Measurements from ENCODE around the gene EEF2KMT.
"Not testable (repeated sequence)": the region's sequence is repeated elsewhere in the genome, so short reads cannot be mapped to it uniquely, and the experiment has no call there.

The EEF2KMT gene

DNA sequence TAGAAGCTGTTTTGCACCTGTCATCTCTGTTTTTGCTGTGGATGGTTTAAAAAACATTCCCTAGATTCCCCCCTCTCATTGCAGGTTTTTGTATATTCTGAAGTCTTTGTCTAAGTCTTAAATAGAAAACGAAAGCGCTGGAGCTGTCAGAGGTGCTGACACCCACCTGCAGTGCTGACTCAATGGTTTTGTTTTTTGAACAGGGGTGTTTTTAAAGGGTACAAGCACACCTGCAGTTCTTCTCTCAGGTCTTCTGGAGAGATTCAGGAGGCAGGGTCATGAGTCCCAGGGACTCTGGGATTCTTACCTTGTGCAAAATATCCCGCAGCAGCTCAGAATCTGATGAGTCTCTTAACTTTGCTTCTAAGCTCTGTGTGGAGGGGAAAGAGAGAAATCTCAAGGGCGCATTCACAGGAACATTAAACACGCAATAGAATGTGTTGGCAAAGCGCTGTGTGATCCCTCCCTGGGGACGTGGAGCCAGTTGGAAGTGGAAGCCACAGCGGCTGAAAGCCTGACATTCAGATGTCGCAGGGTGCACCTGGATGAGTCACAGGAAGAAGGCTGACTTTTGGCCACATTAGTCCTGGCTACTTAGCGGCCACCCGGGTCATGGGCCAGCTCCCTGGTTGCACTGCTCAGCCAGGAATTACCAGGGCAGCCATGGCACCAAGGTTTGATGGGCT lies 2.3 kb downstream of the EEF2KMT start:
- not testable (repeated sequence) for DNase-seq (ENCODE audit: low spot score)

DNA sequence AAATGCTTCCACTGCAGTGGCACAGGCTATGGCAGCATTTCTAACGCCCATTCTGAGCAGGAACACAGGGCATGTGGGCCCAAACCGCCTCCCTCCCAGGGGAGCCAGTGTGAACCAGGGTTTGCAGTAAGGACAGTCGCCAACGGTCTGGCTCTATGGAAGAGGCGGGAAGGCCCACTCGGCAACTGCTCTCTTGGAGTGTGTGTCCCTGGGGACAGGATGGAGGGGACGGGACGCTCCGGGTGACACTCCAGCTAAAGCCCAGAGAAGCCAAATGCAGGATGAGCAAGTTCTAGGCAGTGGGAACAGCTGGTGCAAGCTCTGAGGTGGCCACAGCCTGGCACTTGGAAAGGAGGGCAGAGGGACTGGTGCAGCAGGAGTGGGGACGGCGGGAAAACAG lies 3.8 kb downstream of the EEF2KMT start:
- not testable (repeated sequence) for DNase-seq (ENCODE audit: low spot score)

DNA sequence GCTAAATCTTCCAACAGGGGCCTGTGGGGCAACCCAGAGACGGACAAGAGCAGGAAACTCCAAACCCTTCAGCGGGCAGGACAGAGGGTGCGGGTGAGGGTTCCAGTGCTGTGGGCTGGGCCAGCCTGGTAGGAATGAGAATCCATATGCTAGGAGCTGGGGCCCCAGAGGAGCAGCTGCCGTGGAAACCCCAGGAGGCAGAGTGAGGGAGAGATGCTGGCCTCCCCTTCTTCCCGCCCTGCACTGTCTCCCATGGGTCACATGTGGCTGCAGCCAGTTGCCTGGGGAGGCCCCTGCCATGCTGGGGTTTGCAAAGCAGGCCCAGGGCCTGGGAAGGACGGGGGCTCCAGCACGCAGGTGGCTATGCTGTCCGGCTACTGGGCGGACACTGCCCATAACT lies 4.5 kb downstream of the EEF2KMT start:
- not testable (repeated sequence) for DNase-seq (ENCODE audit: low spot score)

DNA sequence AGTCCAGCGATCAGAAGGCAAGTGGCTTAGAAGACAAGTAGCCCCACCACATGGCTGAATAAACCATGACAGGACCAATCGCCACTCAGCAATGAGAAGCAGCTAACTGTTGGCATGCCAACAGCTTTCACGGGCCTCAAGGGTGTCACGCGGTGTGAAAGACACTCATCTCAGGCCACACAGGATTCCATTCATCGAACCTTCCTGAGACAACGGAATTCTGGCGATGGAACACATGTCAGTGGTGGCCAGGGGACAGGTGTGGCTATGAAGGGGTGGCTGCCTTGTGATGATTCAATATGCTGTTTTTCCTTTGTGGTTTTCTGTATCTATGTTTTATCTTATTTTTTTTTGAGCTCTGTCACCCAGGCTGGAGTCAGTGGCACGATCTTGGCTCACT lies 7.0 kb downstream of the EEF2KMT start:
- not testable (repeated sequence) for DNase-seq (ENCODE audit: low spot score)

DNA sequence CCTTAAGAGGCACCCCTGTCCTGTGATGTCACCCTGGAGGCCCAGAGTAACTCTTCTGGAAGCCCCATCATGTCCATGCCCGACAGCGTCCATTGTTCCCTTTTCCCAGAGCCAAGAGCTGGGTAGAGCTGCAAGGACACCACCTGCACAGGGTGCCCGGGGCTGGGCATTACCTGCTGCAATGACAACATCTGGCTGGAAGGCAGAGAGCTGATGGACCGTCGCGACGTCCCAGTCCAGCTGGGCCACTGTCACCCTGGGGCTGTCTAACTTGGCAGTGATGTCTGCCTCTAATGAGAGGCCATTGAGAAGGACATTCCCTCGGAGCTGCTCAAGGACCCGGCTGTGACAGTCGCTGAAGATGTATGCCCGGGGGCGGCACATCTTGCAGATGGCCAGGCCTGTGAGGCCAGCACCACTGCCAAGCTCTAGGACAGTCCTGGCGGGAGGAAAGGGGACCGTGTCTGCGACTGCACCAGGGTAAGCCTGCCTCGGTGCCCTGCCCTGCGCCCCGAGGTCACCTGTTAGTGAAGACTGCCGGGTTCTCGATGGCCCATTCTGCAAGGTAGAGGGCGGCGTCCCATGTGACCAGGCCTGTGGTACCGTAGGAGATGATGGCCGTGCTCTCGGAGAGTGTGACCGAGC lies 7.6 kb downstream of the EEF2KMT start:
- DNase-seq (ENCODE audit: low spot score) = not testable (repeated sequence)

DNA sequence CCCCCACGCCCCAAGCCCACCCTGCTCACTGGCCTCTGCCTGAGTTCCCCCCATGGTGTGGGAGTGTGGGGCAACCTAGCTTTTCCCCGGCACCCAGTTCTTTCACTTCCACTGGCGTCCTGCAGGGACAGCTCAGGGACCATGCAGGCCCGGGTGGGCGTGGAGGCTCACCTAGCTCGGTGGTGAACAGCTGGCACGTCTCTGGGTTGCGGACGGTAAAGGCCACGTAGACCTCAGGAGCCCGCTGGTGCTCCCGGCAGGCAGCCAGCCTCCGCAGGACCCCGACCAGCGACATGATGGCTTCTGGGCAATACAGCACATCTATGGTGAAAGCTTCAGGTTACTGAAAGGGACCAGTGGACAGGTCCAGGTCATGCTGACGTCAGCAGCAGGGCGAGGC lies 8.7 kb downstream of the EEF2KMT start:
- not testable (repeated sequence) for DNase-seq (ENCODE audit: low spot score)

DNA sequence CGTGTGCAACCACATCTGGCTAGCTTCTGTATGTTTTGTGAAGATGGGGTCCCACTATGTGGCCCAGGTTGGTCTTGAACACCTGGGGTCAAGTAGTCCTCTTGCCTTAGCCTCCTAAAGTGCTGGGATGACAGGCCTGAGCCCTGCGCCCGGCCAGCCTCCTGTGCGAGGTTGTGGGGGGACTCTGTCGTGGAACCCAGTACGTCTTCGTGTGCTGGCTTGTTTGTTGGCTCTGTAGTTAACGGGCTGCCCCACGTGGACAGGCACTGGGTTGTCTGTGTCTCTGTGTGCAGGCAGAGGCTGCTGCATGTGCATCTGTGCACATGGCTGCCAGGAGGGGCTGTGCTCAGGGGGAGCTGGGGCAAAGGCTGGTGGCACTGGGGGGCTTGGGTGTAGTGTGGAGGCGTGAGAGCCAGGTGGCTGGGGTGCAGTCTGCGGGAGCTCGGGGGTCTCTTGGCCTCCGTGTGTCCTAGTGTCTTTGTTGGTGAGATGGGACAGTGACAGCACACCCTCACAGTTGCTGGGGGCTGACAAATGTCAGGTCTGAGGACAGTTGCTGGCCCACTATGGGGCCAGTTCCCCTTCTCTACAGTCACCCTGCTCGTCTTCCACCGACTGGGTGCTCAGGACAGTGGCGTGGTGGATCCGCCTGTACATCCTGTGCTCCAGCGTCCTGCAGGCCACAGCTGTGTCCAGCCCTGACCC lies 9.4 kb downstream of the EEF2KMT start:
- DNase-seq (ENCODE audit: low spot score) = not testable (repeated sequence)

DNA sequence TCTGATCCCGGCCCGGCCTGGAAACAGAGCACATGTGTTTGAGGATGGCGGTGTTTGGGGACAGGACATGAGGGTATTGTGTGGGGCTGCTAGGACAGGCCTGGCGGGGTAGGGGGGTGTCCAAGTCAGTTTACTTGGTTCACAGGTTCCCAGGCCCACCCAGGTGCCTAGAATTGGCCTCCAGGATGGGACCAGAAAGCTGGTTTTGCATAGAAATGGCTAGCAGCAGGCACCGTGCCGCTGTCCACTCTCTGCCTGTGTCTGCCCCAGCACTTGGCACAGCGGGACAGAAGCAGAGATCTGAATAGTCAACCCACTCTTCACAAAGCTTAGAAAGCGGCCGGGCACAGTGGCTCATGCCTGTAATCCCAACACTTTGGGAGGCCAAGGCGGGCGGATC lies 11.9 kb downstream of the EEF2KMT start:
- DNase-seq (ENCODE audit: low spot score) = not testable (repeated sequence)

DNA sequence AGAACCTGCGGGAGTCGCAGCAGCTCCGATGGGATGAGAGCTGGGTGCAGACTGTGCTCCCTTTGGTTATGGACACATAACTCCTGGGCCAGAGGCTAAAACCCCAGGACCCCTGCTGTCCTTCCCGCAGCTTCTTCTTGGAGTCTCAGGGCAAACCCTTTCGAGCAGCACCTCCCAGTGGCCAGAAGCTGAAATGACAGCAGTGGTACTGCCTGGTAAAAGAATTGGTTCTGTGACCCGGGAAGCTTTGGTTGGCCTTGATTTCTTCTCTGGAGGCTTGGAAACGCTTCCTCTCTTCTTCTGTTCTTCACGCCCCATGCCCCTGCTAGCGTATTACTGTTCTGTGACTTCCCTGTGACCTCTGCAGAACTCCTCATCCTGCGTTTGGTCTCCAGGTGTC lies 12.8 kb downstream of the EEF2KMT start:
- DNase-seq (ENCODE audit: low spot score) = peak; percentile 39

DNA sequence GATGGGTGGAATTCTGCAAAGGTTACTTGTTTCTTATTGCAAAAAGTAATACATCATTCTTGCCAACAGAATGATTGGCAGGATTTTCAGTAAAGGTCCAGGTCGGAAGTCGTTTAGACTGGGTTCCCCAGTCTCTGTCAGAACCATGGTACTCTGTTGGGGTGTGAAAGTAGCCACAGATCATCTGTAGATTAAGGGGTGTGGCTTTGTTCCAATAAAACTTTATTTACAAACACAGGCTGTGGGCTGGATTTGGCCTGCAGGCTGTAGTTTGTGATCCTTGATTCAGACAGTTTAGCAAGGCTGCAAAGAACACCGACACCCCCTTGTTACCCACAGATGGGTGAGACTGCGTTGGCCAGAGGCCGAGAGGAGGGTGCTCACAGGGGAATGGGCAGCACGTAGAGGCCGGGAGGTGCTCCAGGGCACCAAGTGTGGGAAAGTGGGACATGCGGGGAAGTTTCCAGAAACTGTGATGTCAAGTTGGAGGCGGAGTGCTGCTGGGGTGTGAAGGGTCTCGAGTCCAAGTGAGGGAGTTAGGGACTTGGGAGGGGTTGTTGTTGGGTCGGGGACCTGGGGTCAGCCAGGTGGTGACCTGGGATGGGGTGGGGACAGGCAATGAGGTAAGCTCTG lies 13.4 kb downstream of the EEF2KMT start:
- DNase-seq (ENCODE audit: low spot score) = not testable (repeated sequence)

DNA sequence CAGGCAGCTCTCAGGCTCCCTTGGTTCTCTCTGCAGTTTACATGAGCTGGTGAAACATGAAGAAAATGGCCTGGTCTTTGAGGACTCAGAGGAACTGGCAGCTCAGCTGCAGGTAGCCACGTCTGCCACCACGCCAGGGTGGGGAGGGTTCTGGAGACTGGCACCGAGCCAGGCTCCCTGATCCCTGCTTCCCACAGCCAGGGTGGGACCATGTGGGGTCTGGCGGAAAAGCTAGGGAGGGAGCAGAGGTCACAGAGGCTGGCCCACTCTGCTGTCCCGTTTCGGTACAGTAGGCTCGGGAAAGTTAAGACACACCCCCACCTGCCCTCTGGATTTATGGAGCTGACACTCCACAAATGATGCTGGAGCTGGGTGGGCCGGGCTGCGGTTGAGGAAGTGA lies 13.9 kb downstream of the EEF2KMT start:
- DNase-seq (ENCODE audit: low spot score) = not testable (repeated sequence)

DNA sequence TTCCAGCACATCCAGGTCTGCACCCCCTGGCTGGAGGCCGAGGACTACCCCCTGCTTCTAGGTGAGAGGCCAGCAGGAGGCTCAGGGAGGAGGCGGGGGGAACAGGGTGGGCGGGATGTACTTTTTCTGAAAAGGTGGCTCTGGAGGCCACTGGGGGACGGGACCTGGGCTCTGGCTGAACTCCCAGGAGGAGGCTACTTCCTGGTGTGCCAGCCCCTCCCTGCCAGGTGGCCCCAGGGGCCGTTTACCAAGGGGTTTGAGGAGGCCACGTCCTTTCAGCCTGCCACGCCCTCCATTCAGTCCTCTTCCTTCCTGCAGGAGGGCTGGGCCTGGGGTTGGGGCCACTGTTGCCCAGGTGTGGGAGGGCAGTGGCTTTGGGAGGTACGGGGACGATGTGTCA lies 16.6 kb downstream of the EEF2KMT start:
- not testable (repeated sequence) for DNase-seq (ENCODE audit: low spot score)

DNA sequence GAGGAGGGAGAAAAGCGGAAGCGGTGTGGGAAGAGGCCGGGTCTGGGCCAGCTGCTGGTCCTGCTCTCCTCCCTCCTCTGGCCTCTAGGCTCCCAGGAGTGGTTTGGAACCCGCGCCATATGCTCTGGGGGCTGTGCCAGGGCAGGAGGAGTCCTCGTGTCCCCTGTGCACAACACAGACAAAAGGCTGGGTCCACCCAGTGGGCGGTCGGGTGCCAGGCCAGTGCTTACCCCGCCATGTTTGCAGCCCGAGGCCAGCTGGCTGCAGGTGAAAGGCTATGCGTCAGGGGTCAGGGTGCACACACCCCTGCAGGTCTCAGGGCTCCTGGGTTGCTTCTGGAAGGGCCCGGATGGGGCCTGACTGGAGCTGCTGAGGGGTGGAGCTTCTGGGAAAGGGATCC lies 17.1 kb downstream of the EEF2KMT start:
- DNase-seq (ENCODE audit: low spot score) = not testable (repeated sequence)

DNA sequence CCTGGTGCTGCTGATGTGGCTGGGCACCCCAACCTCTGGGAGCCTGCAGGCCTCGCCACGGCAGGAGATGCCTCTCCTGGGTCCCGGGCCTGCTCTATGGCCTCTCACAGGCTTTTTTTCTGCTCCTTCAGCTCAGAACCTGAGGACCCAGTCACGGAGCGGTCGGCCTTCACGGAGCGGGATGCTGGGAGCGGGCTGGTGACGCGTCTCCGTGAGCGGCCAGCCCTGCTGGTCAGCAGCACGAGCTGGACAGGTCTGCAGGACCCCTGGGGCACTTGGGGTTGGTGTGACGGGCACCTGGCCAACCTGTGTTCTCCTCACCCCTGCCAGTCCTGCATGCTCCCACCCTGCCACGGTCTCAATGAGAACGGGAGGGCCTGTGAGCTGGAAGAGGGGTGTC lies 19.0 kb downstream of the EEF2KMT start:
- no peak for DNase-seq (ENCODE audit: low spot score)

DNA sequence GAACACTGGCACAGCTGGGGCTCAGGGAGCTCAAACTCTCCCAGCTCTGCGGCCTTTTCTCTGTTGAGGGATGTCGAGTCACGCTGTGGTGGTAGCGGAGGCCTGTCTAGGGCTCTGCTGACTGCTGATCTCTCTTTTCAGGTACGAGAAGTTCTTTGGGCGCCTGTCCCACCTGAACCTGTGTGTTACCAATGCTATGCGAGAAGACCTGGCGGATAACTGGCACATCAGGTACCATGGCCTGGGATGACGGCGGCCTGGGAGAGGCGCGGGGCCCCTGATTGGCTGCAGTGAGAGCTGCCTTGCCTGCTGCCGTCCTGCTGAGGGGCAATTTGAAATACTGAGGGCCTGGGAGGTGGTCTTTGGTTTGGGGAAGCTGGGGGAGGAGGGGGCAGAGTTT lies 20.3 kb downstream of the EEF2KMT start:
- DNase-seq (ENCODE audit: low spot score) = no peak

DNA sequence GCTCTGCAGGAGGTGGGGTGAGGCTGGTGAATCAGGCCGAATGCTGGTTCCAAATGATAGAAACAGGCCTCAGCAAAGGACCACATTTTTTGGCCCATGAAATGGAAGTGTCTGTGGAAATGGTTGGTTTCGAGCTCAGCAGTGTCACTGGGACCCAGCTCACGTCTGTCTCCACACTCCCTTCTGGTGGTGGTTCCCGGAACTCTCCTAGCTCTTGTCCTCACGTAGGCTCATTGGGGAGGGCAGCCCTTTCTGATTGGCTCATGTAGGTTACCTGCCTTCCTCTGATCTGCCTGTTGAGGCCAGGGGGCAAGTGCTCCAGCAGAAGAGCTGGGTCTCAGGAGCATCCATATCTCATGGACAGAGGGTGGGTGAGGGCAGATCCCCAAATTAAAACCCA lies 22.0 kb downstream of the EEF2KMT start:
- DNase-seq (ENCODE audit: low spot score) = no peak

DNA sequence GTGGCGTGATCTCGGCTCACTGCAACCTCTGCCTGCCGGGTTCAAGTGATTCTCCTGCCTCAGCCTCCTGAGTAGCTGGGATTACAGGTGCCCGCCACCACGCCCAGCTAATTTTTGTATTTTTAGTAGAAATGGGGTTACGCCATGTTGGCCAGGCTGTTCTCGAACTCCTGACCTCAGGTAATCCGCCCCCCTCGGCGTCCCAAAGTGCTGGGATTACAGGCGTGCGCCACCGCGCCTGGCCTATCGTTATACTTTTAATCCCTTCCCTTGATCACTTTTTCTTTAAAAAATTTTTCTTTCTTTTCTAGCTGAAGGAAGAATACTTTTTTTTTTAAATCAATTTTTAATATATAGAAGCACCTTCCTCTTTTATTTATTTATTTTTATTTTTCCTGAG lies 23.8 kb downstream of the EEF2KMT start:
- DNase-seq (ENCODE audit: low spot score) = not testable (repeated sequence)

DNA sequence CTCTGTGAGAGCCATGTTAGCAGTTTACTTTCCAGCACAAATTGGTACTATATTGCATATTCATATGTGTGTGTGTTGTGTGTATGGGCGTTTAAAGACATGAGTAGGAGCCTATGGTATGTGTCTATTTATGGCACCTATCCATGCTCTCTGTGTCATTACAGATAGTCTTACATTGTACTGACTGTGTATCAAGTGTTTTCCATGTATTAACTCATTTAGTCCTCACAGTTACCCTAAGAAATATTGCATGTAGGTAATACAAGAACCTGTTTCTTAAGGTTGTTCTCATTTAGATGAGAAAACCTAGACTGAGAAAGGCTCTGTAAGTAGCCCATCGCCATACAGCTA lies 24.3 kb downstream of the EEF2KMT start:
- no peak for DNase-seq (ENCODE audit: low spot score)

DNA sequence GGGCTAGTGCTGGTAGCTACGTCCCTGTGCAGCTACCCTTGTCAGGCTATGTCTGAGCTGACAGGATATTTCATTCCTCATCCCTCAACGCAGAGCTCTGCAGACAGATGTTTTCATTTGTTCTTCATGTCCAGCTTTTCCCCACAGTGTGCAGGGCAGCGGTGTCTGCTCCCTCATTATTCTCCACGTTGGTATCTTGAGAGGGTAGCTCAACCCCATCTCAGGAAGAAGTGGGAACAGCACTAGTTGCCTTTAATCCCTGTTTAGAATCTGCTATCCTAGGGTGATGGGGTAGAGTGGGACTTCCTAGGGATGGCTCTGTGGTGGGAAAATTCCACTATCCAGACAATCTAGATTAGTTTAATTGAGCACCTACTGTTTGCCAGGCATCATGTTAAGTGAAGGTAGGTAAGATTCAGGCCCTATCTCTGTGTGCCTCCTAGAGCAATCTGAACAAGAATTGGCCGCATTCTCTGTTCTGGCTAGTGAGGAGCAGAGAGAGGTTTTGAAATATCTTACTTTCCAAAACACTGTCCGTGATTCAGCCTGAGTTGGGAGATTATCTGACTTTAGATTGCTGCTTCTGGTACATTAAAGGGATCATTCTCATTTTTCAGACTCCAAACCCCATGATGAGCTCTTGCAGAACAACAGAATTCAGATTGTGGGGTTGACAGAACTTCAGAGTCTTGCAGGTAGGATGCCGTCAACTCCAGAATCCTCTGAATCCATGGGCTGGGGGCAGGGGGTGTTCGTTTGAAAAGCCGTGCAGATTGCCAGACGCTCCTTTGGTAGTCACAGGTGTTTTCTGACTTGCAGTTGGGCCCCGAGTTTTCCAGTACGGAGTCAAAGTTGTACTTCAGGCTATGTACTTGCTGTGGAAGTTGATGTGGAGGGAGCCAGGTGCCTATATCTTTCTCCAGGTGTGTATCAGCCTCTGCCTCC lies 25.0 kb downstream of the EEF2KMT start:
- DNase-seq (ENCODE audit: low spot score) = no peak

DNA sequence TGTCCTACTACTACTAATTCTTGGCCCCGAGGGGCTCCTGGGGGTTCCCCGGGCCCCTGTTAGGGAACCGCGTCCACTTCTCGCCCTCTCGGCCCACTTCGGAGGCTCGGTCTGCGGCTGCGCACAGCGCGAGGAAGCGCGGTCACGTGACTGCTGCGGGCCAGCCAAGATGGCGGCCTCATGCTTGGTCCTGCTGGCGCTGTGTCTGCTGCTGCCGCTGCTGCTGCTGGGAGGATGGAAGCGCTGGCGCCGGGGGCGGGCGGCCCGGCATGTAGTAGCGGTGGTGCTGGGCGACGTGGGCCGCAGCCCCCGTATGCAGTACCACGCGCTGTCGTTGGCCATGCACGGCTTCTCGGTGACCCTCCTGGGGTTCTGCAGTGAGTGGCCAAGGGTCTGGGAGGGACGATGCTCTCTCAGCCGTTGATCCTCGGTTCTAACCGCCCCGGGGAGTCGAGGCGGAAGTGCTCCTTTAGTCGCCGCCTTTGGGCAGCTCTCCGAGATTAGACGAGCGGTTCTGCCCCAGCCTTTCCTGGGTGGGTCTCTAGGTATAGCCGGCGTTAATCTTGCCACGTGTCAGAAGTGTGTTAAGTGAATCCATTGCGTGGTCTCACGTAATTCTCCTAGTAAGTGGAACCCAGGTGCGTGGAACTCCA lies 25.8 kb downstream of the EEF2KMT start, which contains the start of gene ALG1:
ALG1 (plus strand) TSS at position 163 of the 653 bp plus-strand sequence; CDS start at position 170, 7 bp downstream.
- peak; percentile 81 for DNase-seq (ENCODE audit: low spot score)

DNA sequence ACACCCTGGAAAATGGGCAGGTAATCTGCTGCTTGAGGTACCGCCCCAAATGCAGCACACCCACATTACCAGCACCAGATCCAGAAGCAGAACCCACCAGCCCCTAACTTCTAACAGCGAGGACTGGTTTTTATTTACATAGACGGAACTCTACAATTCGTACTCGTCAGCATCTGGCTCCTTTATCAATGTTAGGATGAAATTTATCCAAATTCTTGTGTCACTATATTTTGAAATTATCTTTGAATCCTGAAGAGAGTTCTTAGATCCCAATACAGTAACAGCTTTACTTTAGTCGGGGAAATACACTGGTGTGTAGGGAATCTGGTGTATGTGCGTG lies 26.3 kb downstream of the EEF2KMT start:
- DNase-seq (ENCODE audit: low spot score) = no peak
